DOHH2 (cell line): ENCODE results near the gene CORO2B.

Source experiments
- EZH2phosphoT487 ChIP-seq: fragments of 200-600 bp; sonication (generic); IDR thresholded peaks from 2 replicates; pipeline ENCODE4 v1.6.1; 2017; ENCODE audit warnings: borderline replicate concordance, mild to moderate bottlenecking, antibody characterized with exemption, low read length, moderate library complexity, mixed read lengths
- TF ChIP-seq, protein P1 (sequence below): fragments of 200-600 bp; sonication (generic); IDR thresholded peaks from one replicate; pipeline ENCODE4 v1.5.1; 2014; ENCODE audit warnings: antibody characterized with exemption, mild to moderate bottlenecking, low read depth, low read length; ENCODE audit not compliant: poor library complexity, severe bottlenecking

GRCh38 chr15:68610825-68611224 is 32.0 kb downstream of the CORO2B start:
- TF ChIP-seq, protein P1, sequence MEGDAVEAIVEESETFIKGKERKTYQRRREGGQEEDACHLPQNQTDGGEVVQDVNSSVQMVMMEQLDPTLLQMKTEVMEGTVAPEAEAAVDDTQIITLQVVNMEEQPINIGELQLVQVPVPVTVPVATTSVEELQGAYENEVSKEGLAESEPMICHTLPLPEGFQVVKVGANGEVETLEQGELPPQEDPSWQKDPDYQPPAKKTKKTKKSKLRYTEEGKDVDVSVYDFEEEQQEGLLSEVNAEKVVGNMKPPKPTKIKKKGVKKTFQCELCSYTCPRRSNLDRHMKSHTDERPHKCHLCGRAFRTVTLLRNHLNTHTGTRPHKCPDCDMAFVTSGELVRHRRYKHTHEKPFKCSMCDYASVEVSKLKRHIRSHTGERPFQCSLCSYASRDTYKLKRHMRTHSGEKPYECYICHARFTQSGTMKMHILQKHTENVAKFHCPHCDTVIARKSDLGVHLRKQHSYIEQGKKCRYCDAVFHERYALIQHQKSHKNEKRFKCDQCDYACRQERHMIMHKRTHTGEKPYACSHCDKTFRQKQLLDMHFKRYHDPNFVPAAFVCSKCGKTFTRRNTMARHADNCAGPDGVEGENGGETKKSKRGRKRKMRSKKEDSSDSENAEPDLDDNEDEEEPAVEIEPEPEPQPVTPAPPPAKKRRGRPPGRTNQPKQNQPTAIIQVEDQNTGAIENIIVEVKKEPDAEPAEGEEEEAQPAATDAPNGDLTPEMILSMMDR = no peak
- TF ChIP-seq EZH2phosphoT487 = no peak
